ES-I3 (cell line): Measurements from ENCODE around the gene RANBP9.
A peak's percentile ranks its signal among the peaks of the same experiment; 100 is the strongest.

Experiments used
- H3K36me3 ChIP-seq: 2 replicates; pipeline ENCODE4 v1.6.1; 2013; ENCODE audit warnings: mild to moderate bottlenecking, low read length, control low read depth, moderate library complexity; ENCODE audit not compliant: insufficient read depth
- H3K4me1 ChIP-seq: 2 replicates; pipeline ENCODE4 v1.6.1; 2013; ENCODE audit warnings: mild to moderate bottlenecking, control low read depth, low read length; ENCODE audit not compliant: insufficient read depth
- H3K9ac ChIP-seq: 2 replicates; pipeline ENCODE4 v1.6.1; 2013; ENCODE audit warnings: low read depth, mild to moderate bottlenecking, low read length, moderate library complexity
- H3K9me3 ChIP-seq: 2 replicates; pipeline ENCODE4 v1.6.1; 2013; ENCODE audit warnings: mild to moderate bottlenecking, low read length, moderate library complexity; ENCODE audit not compliant: control insufficient read depth, insufficient read depth

Gene RANBP9

GRCh38 chr6:13604135-13604534 lies 107.5 kb downstream of the RANBP9 start:
- Histone ChIP-seq H3K4me1 (no peaks in the 10 kb centered on the region), H3K36me3 (no peaks in the 10 kb centered on the region; the same call in 1 of the 2 replicates), H3K9ac (no peak overlapping the region), H3K9me3 (no peaks in the 10 kb centered on the region)

- no peaks in the 10 kb centered on the region for H3K4me1 ChIP-seq
- no peak overlapping the region for H3K9ac ChIP-seq
- no peaks in the 10 kb centered on the region for H3K9me3 ChIP-seq
- H3K36me3 ChIP-seq, result no peaks in the 10 kb centered on the region; the same call in 1 of the 2 replicates
Measured at GRCh38 chr6:13600036-13600435, 111.6 kb downstream of the RANBP9 start.

GRCh38 chr6:13597073-13597472 lies 114.6 kb downstream of the RANBP9 start:
- no peaks in the 10 kb centered on the region; the same call in 1 of the 2 replicates for H3K36me3 ChIP-seq
- H3K9me3 ChIP-seq, result no peaks in the 10 kb centered on the region
- no peaks in the 10 kb centered on the region for H3K4me1 ChIP-seq
- no peak overlapping the region for H3K9ac ChIP-seq

GRCh38 chr6:13593720-13594119 lies 117.9 kb downstream of the RANBP9 start:
- Histone ChIP-seq H3K9me3 (no peaks in the 10 kb centered on the region), H3K4me1 (no peaks in the 10 kb centered on the region), H3K36me3 (no peaks in the 10 kb centered on the region; the same call in 1 of the 2 replicates), H3K9ac (no peak overlapping the region)

- no peaks in the 10 kb centered on the region for H3K9me3 ChIP-seq
- H3K9ac ChIP-seq, result no peak overlapping the region
- no peaks in the 10 kb centered on the region; the same call in 1 of the 2 replicates for H3K36me3 ChIP-seq
- no peaks in the 10 kb centered on the region for H3K4me1 ChIP-seq
Measured at GRCh38 chr6:13593103-13593502, 118.5 kb downstream of the RANBP9 start.

GRCh38 chr6:13591205-13591921 lies 120.3 kb downstream of the RANBP9 start:
- no peaks in the 10 kb centered on the region for H3K4me1 ChIP-seq
- no peaks in the 10 kb centered on the region for H3K9me3 ChIP-seq
- no peaks in the 10 kb centered on the region for H3K36me3 ChIP-seq
- H3K9ac ChIP-seq, result no peak overlapping the region

- no peaks in the 10 kb centered on the region for H3K36me3 ChIP-seq
- H3K4me1 ChIP-seq, result no peaks in the 10 kb centered on the region
- no peaks in the 10 kb centered on the region for H3K9me3 ChIP-seq
- no peak overlapping the region for H3K9ac ChIP-seq
Measured at GRCh38 chr6:13590574-13591153, 121.0 kb downstream of the RANBP9 start.

GRCh38 chr6:13589801-13590200 lies 121.8 kb downstream of the RANBP9 start:
- H3K4me1 ChIP-seq, result no peaks in the 10 kb centered on the region
- 0 out of 2 replicates have a peak, but pooled peaks cover 1% of the 10 kb centered on the region for H3K36me3 ChIP-seq
- H3K9me3 ChIP-seq, result no peaks in the 10 kb centered on the region
- H3K9ac ChIP-seq, result no peak overlapping the region

- H3K36me3 ChIP-seq, result 0 out of 2 replicates have a peak, but pooled peaks cover 6% of the 10 kb centered on the region
- no peaks in the 10 kb centered on the region for H3K4me1 ChIP-seq
- H3K9me3 ChIP-seq, result no peaks in the 10 kb centered on the region
- no peak overlapping the region for H3K9ac ChIP-seq
Measured at GRCh38 chr6:13586603-13587542, 124.8 kb downstream of the RANBP9 start.

GRCh38 chr6:13581700-13582229 lies 129.9 kb downstream of the RANBP9 start:
- no peak overlapping the region for H3K9ac ChIP-seq
- H3K36me3 ChIP-seq, result 0 out of 2 replicates have a peak, but pooled peaks cover 6% of the 10 kb centered on the region
- H3K9me3 ChIP-seq, result no peaks in the 10 kb centered on the region
- H3K4me1 ChIP-seq, result no peaks in the 10 kb centered on the region

- Histone ChIP-seq H3K36me3 (0 out of 2 replicates have a peak, but pooled peaks cover 6% of the 10 kb centered on the region), H3K9me3 (no peaks in the 10 kb centered on the region), H3K9ac (no peak overlapping the region), H3K4me1 (no peaks in the 10 kb centered on the region)
Measured at GRCh38 chr6:13579911-13580310, 131.7 kb downstream of the RANBP9 start.

GRCh38 chr6:13577926-13578325 lies 133.7 kb downstream of the RANBP9 start:
- Histone ChIP-seq H3K36me3 (no peaks in the 10 kb centered on the region), H3K9me3 (no peaks in the 10 kb centered on the region), H3K4me1 (peaks cover 4% of the 10 kb centered on the region; the same call in 1 of the 2 replicates), H3K9ac (no peak overlapping the region)

GRCh38 chr6:13576017-13576416 lies 135.6 kb downstream of the RANBP9 start:
- Histone ChIP-seq H3K9me3 (no peaks in the 10 kb centered on the region), H3K4me1 (peaks cover 4% of the 10 kb centered on the region; the same call in 1 of the 2 replicates), H3K36me3 (no peaks in the 10 kb centered on the region), H3K9ac (no peak overlapping the region)

- no peaks in the 10 kb centered on the region for H3K36me3 ChIP-seq
- H3K9ac ChIP-seq, result peak overlapping the region; percentile 93; the same call in 1 of the 2 replicates
- peaks cover 4% of the 10 kb centered on the region; the same call in 1 of the 2 replicates for H3K4me1 ChIP-seq
- no peaks in the 10 kb centered on the region for H3K9me3 ChIP-seq
Measured at GRCh38 chr6:13575377-13575775, 136.3 kb downstream of the RANBP9 start.
